22Rv1 (cell line): ENCODE measurements around the gene TPM2.

ENCODE experiments used
- H3K27ac ChIP-seq: fragments of 450-650 bp; 2 replicates; pipeline ENCODE4 v1.5.1; 2017
- CTCF ChIP-seq: fragments of 450-650 bp; IDR thresholded peaks from 2 replicates; pipeline ENCODE4 v1.5.1; 2017; ENCODE audit warnings: mild to moderate bottlenecking
- ZFX ChIP-seq: fragments of 450-650 bp; IDR thresholded peaks from 2 replicates; pipeline ENCODE4 v1.6.1; 2017; ENCODE audit warnings: antibody characterized with exemption, borderline replicate concordance

Gene TPM2

GRCh38 chr9:35658137-35658967 lies 31.4 kb downstream of the TPM2 start, which contains the start of gene CCDC107:
Gene CCDC107, plus strand, starts transcription at chr9:35658292. Its CDS starts 88 bp downstream, at chr9:35658380.
- TF ChIP-seq CTCF (peak; percentile 77), ZFX (no peak)
- peak within 1 kb of the TSS; percentile 89 for H3K27ac ChIP-seq

GRCh38 chr9:35657546-35658136 lies 32.1 kb downstream of the TPM2 start, which contains the start of gene RMRP:
Gene RMRP, minus strand, starts transcription at chr9:35658019.
- peak within 1 kb of the TSS; percentile 89 for H3K27ac ChIP-seq
- no peak for TF ChIP-seq ZFX
- TF ChIP-seq CTCF = no peak

- H3K27ac ChIP-seq = peak overlapping the region; percentile 89
- TF ChIP-seq CTCF (no peak), ZFX (no peak)
Measured at GRCh38 chr9:35656831-35657545, 32.7 kb downstream of the TPM2 start.

GRCh38 chr9:35656348-35656747 lies 33.4 kb downstream of the TPM2 start:
- H3K27ac ChIP-seq = peak overlapping the region; percentile 89; the same call in 1 of the 2 replicates
- TF ChIP-seq CTCF = no peak
- TF ChIP-seq ZFX = no peak

- no peak overlapping the region for H3K27ac ChIP-seq
- no peak for TF ChIP-seq ZFX
- TF ChIP-seq CTCF = no peak
Measured at GRCh38 chr9:35653611-35654010, 36.1 kb downstream of the TPM2 start.

GRCh38 chr9:35652829-35653209 lies 36.9 kb downstream of the TPM2 start:
- no peak overlapping the region for H3K27ac ChIP-seq
- TF ChIP-seq ZFX (no peak), CTCF (no peak)
